Measurements from ENCODE around the gene FBXO34. TPM values are rescaled to one million over a fixed set of nuclear protein-coding genes. Genes with fewer than 3 reads are reported as not detected.

Gene FBXO34
- total and polyA plus RNA-seq, 2 of the 13 experiments (the other 11 are each of a cell fraction or from before 2014, with no cell fraction given), result 8.8 to 13.5 TPM

DNA sequence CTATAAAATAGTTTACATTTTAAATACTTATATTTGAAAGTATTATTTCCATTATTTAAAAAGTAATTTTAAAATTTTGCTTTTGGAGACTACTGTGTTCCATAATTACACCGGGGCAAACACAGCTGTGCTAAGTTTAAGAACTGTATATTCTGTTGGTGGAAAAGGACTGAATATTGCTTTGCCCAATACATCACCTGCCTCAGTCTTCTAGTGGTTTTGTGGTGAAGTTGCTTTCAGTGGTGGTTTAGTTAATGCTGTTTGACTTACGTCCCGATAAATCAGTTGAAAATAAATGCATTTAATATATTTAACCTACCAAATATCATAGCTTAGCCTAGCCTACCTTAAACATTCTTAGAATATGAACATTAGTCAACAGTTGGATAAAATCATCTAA is 23.4 kb downstream of the FBXO34 start (continued):
- TF ChIP-seq ZBED4 (CRISPR knock-in tag; IDR thresholded peaks at IDR 0.05; ENCODE audit: borderline replicate concordance) (no peak), SP140L (CRISPR knock-in tag; IDR thresholded peaks at IDR 0.05; ENCODE audit: borderline replicate concordance) (no peak), PAX8 (CRISPR knock-in tag; IDR thresholded peaks at IDR 0.05; ENCODE audit: borderline replicate concordance) (no peak), SOX5 (CRISPR knock-in tag; IDR thresholded peaks at IDR 0.05; ENCODE audit: borderline replicate concordance) (no peak), ZNF12 (CRISPR knock-in tag; IDR thresholded peaks at IDR 0.05) (no peak), ZNF570 (CRISPR knock-in tag; IDR thresholded peaks at IDR 0.05; ENCODE audit: borderline replicate concordance) (no peak), KDM6A (CRISPR knock-in tag; IDR thresholded peaks at IDR 0.05; ENCODE audit: low read depth) (no peak), MEF2D (CRISPR knock-in tag; IDR thresholded peaks at IDR 0.05) (no peak), ZNF446 (CRISPR knock-in tag; IDR thresholded peaks at IDR 0.05) (no peak), ZSCAN21 (CRISPR knock-in tag; IDR thresholded peaks at IDR 0.05; ENCODE audit: borderline replicate concordance) (no peak), CBFB (CRISPR knock-in tag; IDR thresholded peaks at IDR 0.05) (no peak), TGIF2 (CRISPR knock-in tag; IDR thresholded peaks at IDR 0.05) (no peak)
- TF ChIP-seq, protein P1, sequence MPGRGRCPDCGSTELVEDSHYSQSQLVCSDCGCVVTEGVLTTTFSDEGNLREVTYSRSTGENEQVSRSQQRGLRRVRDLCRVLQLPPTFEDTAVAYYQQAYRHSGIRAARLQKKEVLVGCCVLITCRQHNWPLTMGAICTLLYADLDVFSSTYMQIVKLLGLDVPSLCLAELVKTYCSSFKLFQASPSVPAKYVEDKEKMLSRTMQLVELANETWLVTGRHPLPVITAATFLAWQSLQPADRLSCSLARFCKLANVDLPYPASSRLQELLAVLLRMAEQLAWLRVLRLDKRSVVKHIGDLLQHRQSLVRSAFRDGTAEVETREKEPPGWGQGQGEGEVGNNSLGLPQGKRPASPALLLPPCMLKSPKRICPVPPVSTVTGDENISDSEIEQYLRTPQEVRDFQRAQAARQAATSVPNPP (CRISPR knock-in tag; IDR thresholded peaks at IDR 0.05), result no peak
- TF ChIP-seq, protein P2, sequence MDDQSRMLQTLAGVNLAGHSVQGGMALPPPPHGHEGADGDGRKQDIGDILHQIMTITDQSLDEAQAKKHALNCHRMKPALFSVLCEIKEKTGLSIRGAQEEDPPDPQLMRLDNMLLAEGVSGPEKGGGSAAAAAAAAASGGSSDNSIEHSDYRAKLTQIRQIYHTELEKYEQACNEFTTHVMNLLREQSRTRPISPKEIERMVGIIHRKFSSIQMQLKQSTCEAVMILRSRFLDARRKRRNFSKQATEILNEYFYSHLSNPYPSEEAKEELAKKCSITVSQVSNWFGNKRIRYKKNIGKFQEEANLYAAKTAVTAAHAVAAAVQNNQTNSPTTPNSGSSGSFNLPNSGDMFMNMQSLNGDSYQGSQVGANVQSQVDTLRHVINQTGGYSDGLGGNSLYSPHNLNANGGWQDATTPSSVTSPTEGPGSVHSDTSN (CRISPR knock-in tag; IDR thresholded peaks at IDR 0.05; ENCODE audit: borderline replicate concordance), result no peak

Measured in HepG2 (cell line).